GM12874 (cell line): ENCODE data around the gene LMF2.

Experiments used
- CTCF ChIP-seq: IDR thresholded peaks from 2 replicates; pipeline ENCODE4 v1.5.1; 2011; ENCODE audit warnings: low read depth, mild to moderate bottlenecking, control low read depth, low read length, moderate library complexity; ENCODE audit not compliant: insufficient read depth

LMF2 gene

GRCh38 chr22:50483106-50483505, 24.4 kb downstream of the LMF2 start:
- no peak for TF ChIP-seq CTCF

- no peak for TF ChIP-seq CTCF
Measured at GRCh38 chr22:50482107-50483074, 25.1 kb downstream of the LMF2 start.

- no peak for TF ChIP-seq CTCF
Measured at GRCh38 chr22:50481440-50482106, 25.9 kb downstream of the LMF2 start, which contains the start of gene ADM2. TSS of gene ADM2 (plus strand) at chr22:50481543. CDS start at chr22:50481848, 305 bp downstream.

- no peak for TF ChIP-seq CTCF
Measured at GRCh38 chr22:50481045-50481439, 26.5 kb downstream of the LMF2 start.

- no peak for TF ChIP-seq CTCF
Measured at GRCh38 chr22:50479721-50480120, 27.8 kb downstream of the LMF2 start.

GRCh38 chr22:50477923-50478322, 29.6 kb downstream of the LMF2 start:
- TF ChIP-seq CTCF, result no peak

- no peak for TF ChIP-seq CTCF
Measured at GRCh38 chr22:50476868-50477267, 30.6 kb downstream of the LMF2 start.
